Spleen (tissue), 11 donors: ENCODE data around the gene NR2C1. TPM values are rescaled to one million over a fixed set of nuclear protein-coding genes. Genes with fewer than 3 reads are reported as not detected.
"Not testable (repeated sequence)": the region's sequence is repeated elsewhere in the genome, so short reads cannot be mapped to it uniquely, and the experiment has no call there.

Source experiments
- DNase-seq: peaks from one replicate; pipeline ENCODE4 v3.0.0-alpha.2; 2020
- H3K27ac ChIP-seq, 8 donors: fragments of 200-600 bp; sonication (generic) in 7 of 8; 1 replicate in 4 of 8; 2 replicates in 4 of 8; pipeline versions ENCODE4 v1.5.0 to v1.8.0; 2016 to 2021; ENCODE audit warnings: inconsistent platforms in 4 of 8, mild to moderate bottlenecking in 4 of 8, moderate library complexity in 1 of 8
- H3K27me3 ChIP-seq, 7 donors: fragments of 200-600 bp; sonication (generic) in 6 of 7; replicated peaks in 1 of 7; 1 replicate in 4 of 7; 2 replicates in 3 of 7; pipeline versions ENCODE4 v1.5.0 to v1.8.0; 2016 to 2021; ENCODE audit warnings: inconsistent platforms in 3 of 7, mild to moderate bottlenecking in 1 of 7
- H3K36me3 ChIP-seq, 6 donors: fragments of 200-600 bp; sonication (generic) in 5 of 6; 1 replicate in 4 of 6; 2 replicates in 2 of 6; pipeline versions ENCODE4 v1.5.0 to v1.8.0; 2016 to 2021; ENCODE audit warnings: inconsistent platforms in 2 of 6
- H3K4me1 ChIP-seq, 6 donors: fragments of 200-600 bp; sonication (generic) in 5 of 6; 1 replicate in 3 of 6; 2 replicates in 3 of 6; pipeline versions ENCODE4 v1.5.0 to v1.8.0; 2016 to 2021; ENCODE audit warnings: inconsistent platforms in 3 of 6
- H3K4me3 ChIP-seq, 8 donors: fragments of 200-600 bp; sonication (generic) in 7 of 8; 1 replicate in 4 of 8; 2 replicates in 4 of 8; pipeline versions ENCODE4 v1.5.0 to v1.8.0; 2016 to 2021; ENCODE audit warnings: inconsistent platforms in 4 of 8, mild to moderate bottlenecking in 4 of 8, moderate library complexity in 2 of 8
- H3K9me3 ChIP-seq, 8 donors: fragments of 200-600 bp; sonication (generic) in 7 of 8; 1 replicate in 4 of 8; 2 replicates in 4 of 8; pipeline versions ENCODE4 v1.5.0 to v1.8.0; 2016 to 2021; ENCODE audit warnings: inconsistent platforms in 4 of 8
- POLR2A ChIP-seq, 3 donors: fragments of 450-650 bp; IDR thresholded peaks; one replicate each; pipeline ENCODE4 v1.5.1; 2017; ENCODE audit warnings: antibody characterized with exemption in 3 of 3, mild to moderate bottlenecking in 1 of 3
- POLR2AphosphoS5 ChIP-seq, 3 donors: sonication (generic); formaldehyde crosslinking; IDR thresholded peaks; one replicate each; pipeline ENCODE4 v1.5.1; 2017; ENCODE audit warnings: antibody characterized with exemption in 3 of 3
- WGBS, 5 donors: extraction: QIAGEN DNeasy Blood & Tissue Kit in 3 of 5; methylation state at CpG; one replicate each; pipeline versions ENCODE4 v1.1.5 to v1.1.7; 2013 to 2018; 5-methylcytosine and 5-hydroxymethylcytosine counted together
- intact Hi-C: fragments of 100-400 bp; cut with DNase I; formaldehyde crosslinking; loops from one replicate; pipeline ENCODE4 v1.15.0; 2023; ENCODE audit warnings: low total_unique reads
- polyA plus RNA-seq, 3 donors: library from polyadenylated mRNA; stranded (reverse); fragments of 200-250 nt; gene quantifications; one replicate each; pipeline ENCODE4 v1.2.1, GENCODE V29; 2013
- total RNA-seq, 7 donors: library from RNA; depleted of rRNA in 3 of 7; stranded (reverse); fragments of >200 nt in 3 of 7; fragmentation: NEBNext Ultra II Directional in 4 of 7; extraction: Animal tissue kit (Norgen Biotek cat#: 25700) in 4 of 7; gene quantifications; one replicate each; pipeline versions ENCODE4 v1.1.0 to v1.2.1, GENCODE V29; 2016 to 2021
- TF ChIP-seq, protein P1 (sequence below), 11 experiments: fragments of 200-600 bp in 7 of 11; fragments of 450-650 bp in 4 of 11; sonication (generic) in 4 of 11; IDR thresholded peaks in 8 of 11; conservative IDR thresholded peaks in 3 of 11; 1 replicate in 7 of 11; 2 replicates in 4 of 11; pipeline versions ENCODE4 v1.4.0 to v1.8.0; 2016 to 2021; ENCODE audit warnings: antibody characterized with exemption in 11 of 11, inconsistent platforms in 4 of 11, mild to moderate bottlenecking in 1 of 11
- donor health status: healthy with polysubstance abuse.
- donor health status: DM: no; HTN: no; CAD: no; lungs with moderate emphysema.
- donor health status: DM: no; HTN: no; CAD: no.
- donor health status: Bipolar disorder and iron deficiency.
- donor health status: healthy.
- donor health status: DM: no; HTN: no; CAD: no.
- donor health status: DM: yes; HTN: yes; CAD: no.

Gene NR2C1
- total and polyA plus RNA-seq, 10 donors = 30.2 to 133 (median 46.4) TPM

GRCh38 chr12:95107362-95107761 is 33.9 kb upstream of the NR2C1 start:
- intact Hi-C loops = no loop called here
- H3K27ac ChIP-seq = no peak overlapping the region
- no peaks in the 10 kb centered on the region for H3K9me3 ChIP-seq
- no peak overlapping the region for H3K4me3 ChIP-seq
- no peaks in the 10 kb centered on the region for H3K27me3 ChIP-seq
- 88 to 93% (median 90%) methylated on average over 7 of the region's 7 CpGs for WGBS, 5 donors
- H3K36me3 ChIP-seq = no peaks in the 10 kb centered on the region
- TF ChIP-seq POLR2A (IDR thresholded peaks at IDR 0.05) (no peak), POLR2AphosphoS5 (IDR thresholded peaks at IDR 0.05) (no peak)
- TF ChIP-seq, protein P1, sequence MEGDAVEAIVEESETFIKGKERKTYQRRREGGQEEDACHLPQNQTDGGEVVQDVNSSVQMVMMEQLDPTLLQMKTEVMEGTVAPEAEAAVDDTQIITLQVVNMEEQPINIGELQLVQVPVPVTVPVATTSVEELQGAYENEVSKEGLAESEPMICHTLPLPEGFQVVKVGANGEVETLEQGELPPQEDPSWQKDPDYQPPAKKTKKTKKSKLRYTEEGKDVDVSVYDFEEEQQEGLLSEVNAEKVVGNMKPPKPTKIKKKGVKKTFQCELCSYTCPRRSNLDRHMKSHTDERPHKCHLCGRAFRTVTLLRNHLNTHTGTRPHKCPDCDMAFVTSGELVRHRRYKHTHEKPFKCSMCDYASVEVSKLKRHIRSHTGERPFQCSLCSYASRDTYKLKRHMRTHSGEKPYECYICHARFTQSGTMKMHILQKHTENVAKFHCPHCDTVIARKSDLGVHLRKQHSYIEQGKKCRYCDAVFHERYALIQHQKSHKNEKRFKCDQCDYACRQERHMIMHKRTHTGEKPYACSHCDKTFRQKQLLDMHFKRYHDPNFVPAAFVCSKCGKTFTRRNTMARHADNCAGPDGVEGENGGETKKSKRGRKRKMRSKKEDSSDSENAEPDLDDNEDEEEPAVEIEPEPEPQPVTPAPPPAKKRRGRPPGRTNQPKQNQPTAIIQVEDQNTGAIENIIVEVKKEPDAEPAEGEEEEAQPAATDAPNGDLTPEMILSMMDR (IDR thresholded peaks at IDR 0.05 in 8 of 11, conservative IDR thresholded peaks at IDR 0.05 in 3 of 11) = no peak
- DNase-seq = no peak
- no peaks in the 10 kb centered on the region for H3K4me1 ChIP-seq

DNA sequence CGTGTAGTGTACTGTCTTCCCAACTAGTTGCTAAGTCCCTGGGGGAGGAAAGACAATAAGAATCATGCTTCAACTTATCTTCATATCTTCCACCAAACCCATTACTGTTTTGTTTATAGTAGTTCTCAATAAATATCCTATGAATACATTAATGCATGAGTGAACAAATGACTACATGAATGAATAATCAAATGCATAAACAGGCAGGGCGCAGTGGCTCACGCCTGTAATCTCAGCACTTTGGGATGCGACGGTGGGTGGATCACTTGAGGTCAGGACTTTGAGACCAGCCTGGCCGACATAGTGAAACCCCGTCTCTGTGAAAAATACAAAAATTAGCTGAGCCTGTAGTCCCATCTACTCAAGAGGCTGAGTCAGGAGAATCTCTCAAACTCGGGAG is 32.1 kb upstream of the NR2C1 start:
- DNase-seq = no peak
- intact Hi-C loops = no loop called here
- Histone ChIP-seq H3K9me3 (no peaks in the 10 kb centered on the region), H3K4me3 (no peak overlapping the region), H3K27me3 (no peaks in the 10 kb centered on the region), H3K4me1 (no peaks in the 10 kb centered on the region), H3K36me3 (no peaks in the 10 kb centered on the region), H3K27ac (no peak overlapping the region)
- TF ChIP-seq, protein P1 (IDR thresholded peaks at IDR 0.05 in 8 of 11, conservative IDR thresholded peaks at IDR 0.05 in 3 of 11) = no peak
- no peak for TF ChIP-seq POLR2A (IDR thresholded peaks at IDR 0.05)
- no peak for TF ChIP-seq POLR2AphosphoS5 (IDR thresholded peaks at IDR 0.05)
- 83 to 94% (median 91%) methylated on average over 8 of the region's 8 CpGs for WGBS, 5 donors

DNA sequence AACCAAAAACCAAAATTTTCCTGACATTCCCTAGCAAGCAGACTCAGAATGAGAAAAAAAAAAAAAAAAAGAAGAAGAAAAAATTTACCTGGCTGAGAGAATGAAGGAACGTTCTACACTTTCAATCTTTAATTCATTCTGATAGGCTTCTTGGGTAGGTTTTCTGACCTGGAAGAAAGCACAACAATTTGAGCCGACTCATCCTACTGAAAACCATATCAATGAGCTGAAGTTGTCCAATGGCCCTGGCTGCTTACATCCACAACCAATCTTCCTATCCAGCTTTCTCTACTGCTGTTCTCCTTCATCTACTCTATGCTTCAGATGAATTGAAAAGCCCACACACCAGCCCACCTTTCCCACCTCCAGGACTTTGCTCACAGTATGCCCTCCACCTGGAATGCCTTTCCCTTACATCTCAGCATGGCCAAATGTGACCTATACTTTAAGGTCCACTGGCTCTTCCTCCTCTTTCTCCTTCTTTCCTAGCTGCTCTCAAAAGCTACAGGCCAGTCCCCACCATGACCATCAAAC is 31.6 kb upstream of the NR2C1 start:
- WGBS, 5 donors = 84 to 96% (median 85%) methylated on average over 2 of the region's 2 CpGs
- intact Hi-C loops = no loop called here
- H3K36me3 ChIP-seq = no peaks in the 10 kb centered on the region

GRCh38 chr12:95102916-95103671 is 29.7 kb upstream of the NR2C1 start:
- no peak overlapping the region for H3K4me3 ChIP-seq
- TF ChIP-seq, protein P1 (IDR thresholded peaks at IDR 0.05 in 8 of 11, conservative IDR thresholded peaks at IDR 0.05 in 3 of 11) = no peak
- TF ChIP-seq POLR2AphosphoS5 (IDR thresholded peaks at IDR 0.05) (no peak), POLR2A (IDR thresholded peaks at IDR 0.05) (no peak)
- H3K36me3 ChIP-seq = no peaks in the 10 kb centered on the region
- 65 to 77% (median 75%) methylated on average over 8 of the region's 8 CpGs for WGBS, 5 donors
- H3K27ac ChIP-seq = no peak overlapping the region
- H3K4me1 ChIP-seq = no peaks in the 10 kb centered on the region
- intact Hi-C loops = no loop called here
- no peaks in the 10 kb centered on the region for H3K27me3 ChIP-seq
- no peaks in the 10 kb centered on the region for H3K9me3 ChIP-seq
- DNase-seq = no peak

More for the DNA sequence above, 31.6 kb upstream of the NR2C1 start:
- Histone ChIP-seq H3K9me3 (no peaks in the 10 kb centered on the region), H3K27me3 (no peaks in the 10 kb centered on the region), H3K27ac (no peak overlapping the region), H3K4me3 (no peak overlapping the region), H3K4me1 (no peaks in the 10 kb centered on the region)
- no peak for DNase-seq
- TF ChIP-seq POLR2AphosphoS5 (IDR thresholded peaks at IDR 0.05) = no peak
- no peak for TF ChIP-seq POLR2A (IDR thresholded peaks at IDR 0.05)
- TF ChIP-seq, protein P1 (IDR thresholded peaks at IDR 0.05 in 8 of 11, conservative IDR thresholded peaks at IDR 0.05 in 3 of 11) = no peak

GRCh38 chr12:95101957-95102356 is 28.5 kb upstream of the NR2C1 start:
- intact Hi-C loops, H3K27ac ChIP-seq, H3K4me1 ChIP-seq, H3K9me3 ChIP-seq, H3K4me3 ChIP-seq, DNase-seq, H3K36me3 ChIP-seq, H3K27me3 ChIP-seq: not testable (repeated sequence)
- 88 to 94% (median 90%) methylated on average over 5 of the region's 5 CpGs for WGBS, 5 donors
